Cardiac muscle cell (in vitro differentiated cells and primary cell): Measurements from ENCODE around the gene CAMK2B. TPM values are rescaled to one million over a fixed set of nuclear protein-coding genes. Genes with fewer than 3 reads are reported as not detected.
"Not testable (repeated sequence)": the region's sequence is repeated elsewhere in the genome, so short reads cannot be mapped to it uniquely, and the experiment has no call there.

Experiments used
- DNase-seq, 2 donors: peaks; one replicate each; pipeline versions ENCODE4 v3.0.0 to v3.0.0-alpha.2; 2010 to 2017; ENCODE audit warnings: low read depth in 1 of 2, low spot score in 1 of 2
- H3K27ac ChIP-seq: fragments of 200-600 bp; sonication (generic); 2 replicates; pipeline ENCODE4 v1.5.1; 2016
- H3K27me3 ChIP-seq: fragments of 200-600 bp; sonication (generic); 2 replicates; pipeline ENCODE4 v1.6.0; 2016; ENCODE audit warnings: control low read depth
- H3K36me3 ChIP-seq: fragments of 200-600 bp; sonication (generic); 2 replicates; pipeline ENCODE4 v1.5.1; 2016; ENCODE audit warnings: control low read depth
- H3K4me1 ChIP-seq: fragments of 200-600 bp; sonication (generic); 2 replicates; pipeline ENCODE4 v1.8.1; 2017; ENCODE audit warnings: low read depth, mild to moderate bottlenecking, mixed run types
- H3K4me3 ChIP-seq: fragments of 200-600 bp; sonication (generic); 2 replicates; pipeline ENCODE4 v1.5.1; 2016; ENCODE audit warnings: mild to moderate bottlenecking
- H3K9me3 ChIP-seq: fragments of 200-600 bp; sonication (generic); 2 replicates; pipeline ENCODE4 v1.5.1; 2017; ENCODE audit warnings: low read depth, mild to moderate bottlenecking, control low read depth
- polyA plus RNA-seq: library from polyadenylated mRNA; unstranded; fragments of >200 nt; fragmentation: Nextera tagmentation; extraction: Ambion mirVana; gene quantifications from 2 replicates; pipeline ENCODE4 v1.2.1, GENCODE V29; 2016
- total RNA-seq: library from RNA; depleted of rRNA; stranded (reverse); fragments of >200 nt; gene quantifications from 2 replicates; pipeline ENCODE4 v1.2.3, GENCODE V29; 2016
- TF ChIP-seq, protein P1 (sequence below): IDR thresholded peaks from 2 replicates; pipeline ENCODE4 v1.5.1; 2012; ENCODE audit warnings: low read depth, mild to moderate bottlenecking, low read length

CAMK2B gene
- total and polyA plus RNA-seq, 2 experiments from 2014 or later: 7.7 to 17.7 TPM

DNA sequence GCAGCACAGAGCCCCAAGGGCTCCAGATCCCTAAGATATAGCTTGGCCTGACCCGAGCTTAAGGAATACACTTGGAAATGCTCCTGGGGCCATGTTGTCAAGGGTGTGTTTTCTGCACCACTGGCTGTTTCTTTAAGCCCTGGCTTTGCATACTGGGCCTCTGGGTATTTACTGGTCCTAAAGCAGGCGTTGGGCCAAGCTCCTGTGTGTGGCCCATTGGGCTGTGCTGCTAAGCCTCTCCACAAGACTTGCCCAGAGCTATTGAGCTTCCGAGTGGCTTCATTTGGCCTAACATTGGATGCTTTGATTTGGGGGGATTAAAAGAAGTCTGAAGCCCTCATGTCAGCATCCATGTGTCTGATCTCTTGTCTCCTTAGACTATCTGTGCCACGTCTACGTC, 119.4 kb downstream of the CAMK2B start:
- Histone ChIP-seq H3K9me3 (no peaks in the 10 kb centered on the region), H3K27me3 (no peaks in the 10 kb centered on the region), H3K4me3 (no peak overlapping the region), H3K27ac (no peak overlapping the region), H3K36me3 (peaks cover 56% of the 10 kb centered on the region), H3K4me1 (peaks cover 12% of the 10 kb centered on the region)
- no peak for DNase-seq
- TF ChIP-seq, protein P1, sequence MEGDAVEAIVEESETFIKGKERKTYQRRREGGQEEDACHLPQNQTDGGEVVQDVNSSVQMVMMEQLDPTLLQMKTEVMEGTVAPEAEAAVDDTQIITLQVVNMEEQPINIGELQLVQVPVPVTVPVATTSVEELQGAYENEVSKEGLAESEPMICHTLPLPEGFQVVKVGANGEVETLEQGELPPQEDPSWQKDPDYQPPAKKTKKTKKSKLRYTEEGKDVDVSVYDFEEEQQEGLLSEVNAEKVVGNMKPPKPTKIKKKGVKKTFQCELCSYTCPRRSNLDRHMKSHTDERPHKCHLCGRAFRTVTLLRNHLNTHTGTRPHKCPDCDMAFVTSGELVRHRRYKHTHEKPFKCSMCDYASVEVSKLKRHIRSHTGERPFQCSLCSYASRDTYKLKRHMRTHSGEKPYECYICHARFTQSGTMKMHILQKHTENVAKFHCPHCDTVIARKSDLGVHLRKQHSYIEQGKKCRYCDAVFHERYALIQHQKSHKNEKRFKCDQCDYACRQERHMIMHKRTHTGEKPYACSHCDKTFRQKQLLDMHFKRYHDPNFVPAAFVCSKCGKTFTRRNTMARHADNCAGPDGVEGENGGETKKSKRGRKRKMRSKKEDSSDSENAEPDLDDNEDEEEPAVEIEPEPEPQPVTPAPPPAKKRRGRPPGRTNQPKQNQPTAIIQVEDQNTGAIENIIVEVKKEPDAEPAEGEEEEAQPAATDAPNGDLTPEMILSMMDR: no peak

DNA sequence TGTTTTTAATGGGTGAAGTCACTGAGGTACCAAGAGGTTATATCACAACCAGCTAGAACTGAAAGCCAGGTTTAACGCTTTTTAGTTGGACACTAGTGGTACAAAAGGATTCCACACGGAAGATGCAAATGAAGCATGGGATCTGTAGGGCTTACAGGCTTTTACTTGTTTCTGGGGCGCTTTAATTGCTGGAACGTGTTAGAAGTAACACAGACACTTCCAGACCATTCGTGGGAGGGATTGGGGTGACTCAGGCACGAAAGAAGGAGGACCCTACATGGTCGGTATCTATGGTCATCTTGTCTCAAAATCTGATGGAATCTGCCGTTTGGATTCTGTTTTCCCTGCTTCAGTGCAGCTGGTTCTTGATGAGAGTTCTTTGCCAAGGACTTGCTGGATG, 123.6 kb downstream of the CAMK2B start:
- Histone ChIP-seq H3K36me3 (peaks cover 21% of the 10 kb centered on the region), H3K27ac (peak overlapping the region; percentile 87), H3K9me3 (no peaks in the 10 kb centered on the region), H3K4me3 (peak overlapping the region; percentile 63), H3K4me1 (peaks cover 12% of the 10 kb centered on the region), H3K27me3 (no peaks in the 10 kb centered on the region)
- DNase-seq: no peak
- TF ChIP-seq, protein P1: no peak

DNA sequence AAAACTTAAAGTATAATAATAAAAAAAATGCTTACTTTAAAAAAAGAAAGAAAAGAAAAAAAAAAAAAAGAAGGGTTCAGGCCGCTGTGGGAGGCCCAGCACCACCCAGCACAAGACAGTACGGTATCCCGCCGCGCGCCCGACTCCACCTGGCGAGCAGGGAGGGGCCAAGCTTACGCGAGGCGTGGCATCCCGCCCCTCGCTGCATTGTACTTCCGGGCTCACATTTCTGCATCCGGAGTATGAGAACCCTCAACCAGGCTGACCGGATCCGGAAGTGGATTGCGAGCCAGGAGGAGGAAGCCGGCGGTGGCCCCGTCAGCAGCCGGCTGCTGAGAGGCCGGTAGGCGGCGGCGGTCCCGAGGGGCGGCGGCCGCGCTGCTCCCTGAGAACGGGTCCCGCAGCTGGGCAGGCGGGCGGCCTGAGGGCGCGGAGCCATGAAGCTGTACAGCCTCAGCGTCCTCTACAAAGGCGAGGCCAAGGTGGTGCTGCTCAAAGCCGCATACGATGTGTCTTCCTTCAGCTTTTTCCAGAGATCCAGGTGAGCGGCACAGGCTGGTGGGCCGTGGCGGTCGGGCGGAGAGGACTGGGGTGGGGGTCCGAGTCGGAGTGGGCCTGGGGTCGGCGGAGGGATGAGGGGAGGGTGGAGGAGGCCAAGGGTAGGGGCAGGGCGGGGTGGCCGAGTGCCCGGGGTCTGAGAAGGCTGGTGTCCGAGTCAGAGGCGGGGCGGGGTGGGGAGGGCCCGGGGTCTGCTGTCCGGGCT, 124.5 kb downstream of the CAMK2B start, which contains the start of gene YKT6:
Gene YKT6, plus strand, starts transcription at position 280 of the 763 bp plus-strand sequence. Its CDS starts 158 bp downstream, at position 438.
- Histone ChIP-seq H3K4me3 (peak within 1 kb of the TSS; percentile 63), H3K27ac (peak within 1 kb of the TSS; percentile 87), H3K4me1 (peaks cover 12% of the 10 kb centered on the region), H3K36me3 (peaks cover 13% of the 10 kb centered on the region), H3K27me3 (no peaks in the 10 kb centered on the region), H3K9me3 (no peaks in the 10 kb centered on the region)
- TF ChIP-seq, protein P1: peak; percentile 63
- peak; percentile 95 to 96 for DNase-seq

DNA sequence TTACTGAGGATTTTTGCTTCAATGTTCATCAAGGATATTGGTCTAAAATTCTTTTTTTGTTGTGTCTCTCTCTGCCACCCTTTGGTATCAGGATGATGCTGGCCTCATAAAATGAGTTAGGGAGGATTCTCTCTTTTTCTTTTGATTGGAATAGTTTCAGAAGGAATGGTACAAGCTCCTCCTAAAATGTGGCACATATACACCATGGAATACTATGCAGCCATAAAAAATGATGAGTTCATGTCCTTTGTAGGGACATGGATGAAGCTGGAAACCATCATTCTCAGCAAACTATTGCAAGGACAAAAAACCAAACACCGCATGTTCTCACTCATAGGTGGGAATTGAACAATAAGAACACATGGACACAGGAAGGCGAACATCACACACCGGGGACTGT, 125.2 kb downstream of the CAMK2B start:
- H3K27me3 ChIP-seq, H3K27ac ChIP-seq, H3K36me3 ChIP-seq, H3K4me3 ChIP-seq, H3K9me3 ChIP-seq, DNase-seq: not testable (repeated sequence)
- peaks cover 12% of the 10 kb centered on the region for H3K4me1 ChIP-seq

DNA sequence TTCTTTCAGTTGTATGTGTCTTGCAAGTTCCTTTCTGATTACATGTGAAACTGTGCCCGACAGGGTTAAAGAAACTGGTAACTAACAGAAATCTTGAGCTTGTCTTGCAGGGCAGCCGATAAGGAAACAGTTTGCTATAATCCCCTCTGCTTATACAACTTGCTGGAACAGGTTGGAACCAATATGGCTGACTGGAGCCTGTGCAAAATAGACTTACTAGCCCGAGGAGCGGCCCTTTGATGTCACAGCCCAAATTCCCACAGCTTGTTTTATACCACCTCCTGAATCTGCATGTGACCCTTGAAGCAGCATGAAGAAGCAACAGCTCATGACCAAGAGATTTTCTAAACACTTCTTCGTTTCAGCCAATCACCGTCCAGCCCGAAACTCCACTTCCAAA, 127.9 kb downstream of the CAMK2B start:
- DNase-seq: no peak
- H3K27me3 ChIP-seq: no peaks in the 10 kb centered on the region
- H3K9me3 ChIP-seq: no peaks in the 10 kb centered on the region
- TF ChIP-seq, protein P1: no peak
- no peak overlapping the region for H3K4me3 ChIP-seq
- H3K36me3 ChIP-seq: no peaks in the 10 kb centered on the region
- H3K4me1 ChIP-seq: peaks cover 10% of the 10 kb centered on the region
- H3K27ac ChIP-seq: no peak overlapping the region

DNA sequence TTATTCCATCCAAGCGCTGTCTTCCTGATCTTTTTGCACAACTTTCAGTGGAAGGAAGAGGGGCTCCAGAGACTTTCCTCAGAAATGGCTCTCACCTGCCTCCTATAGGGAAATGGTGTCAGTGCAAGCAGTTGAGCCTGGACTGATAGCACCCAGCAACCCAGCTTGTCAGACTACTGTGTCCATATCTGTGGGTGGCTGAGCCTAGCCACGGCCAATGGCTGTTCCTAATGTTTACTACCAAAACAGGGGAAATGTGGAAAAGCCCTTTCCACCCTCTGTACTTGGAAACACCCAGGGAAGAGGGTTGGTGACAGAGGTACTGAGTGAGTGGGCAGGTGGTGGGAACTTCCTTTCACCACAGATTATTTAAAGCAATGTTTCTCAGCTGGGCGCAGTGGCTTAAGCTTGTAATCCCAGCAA, 128.9 kb downstream of the CAMK2B start:
- H3K27ac ChIP-seq: no peak overlapping the region
- no peaks in the 10 kb centered on the region for H3K27me3 ChIP-seq
- no peaks in the 10 kb centered on the region for H3K9me3 ChIP-seq
- no peaks in the 10 kb centered on the region for H3K36me3 ChIP-seq
- H3K4me1 ChIP-seq: no peaks in the 10 kb centered on the region
- H3K4me3 ChIP-seq: no peak overlapping the region
- DNase-seq: peak; percentile 69 to 77
- TF ChIP-seq, protein P1: peak; percentile 87
